HG02642 (cell line): Measurements from ENCODE around the gene TMEM239.
"Not testable (repeated sequence)": the region's sequence is repeated elsewhere in the genome, so short reads cannot be mapped to it uniquely, and the experiment has no call there.

ENCODE experiments used
- ATAC-seq: cut with Tn5 transposase; IDR thresholded peaks from one replicate; pipeline ENCODE4 v1.9.1; 2021; ENCODE audit warnings: mild to moderate bottlenecking; ENCODE audit not compliant: unreplicated experiment, poor library complexity

Gene TMEM239

DNA sequence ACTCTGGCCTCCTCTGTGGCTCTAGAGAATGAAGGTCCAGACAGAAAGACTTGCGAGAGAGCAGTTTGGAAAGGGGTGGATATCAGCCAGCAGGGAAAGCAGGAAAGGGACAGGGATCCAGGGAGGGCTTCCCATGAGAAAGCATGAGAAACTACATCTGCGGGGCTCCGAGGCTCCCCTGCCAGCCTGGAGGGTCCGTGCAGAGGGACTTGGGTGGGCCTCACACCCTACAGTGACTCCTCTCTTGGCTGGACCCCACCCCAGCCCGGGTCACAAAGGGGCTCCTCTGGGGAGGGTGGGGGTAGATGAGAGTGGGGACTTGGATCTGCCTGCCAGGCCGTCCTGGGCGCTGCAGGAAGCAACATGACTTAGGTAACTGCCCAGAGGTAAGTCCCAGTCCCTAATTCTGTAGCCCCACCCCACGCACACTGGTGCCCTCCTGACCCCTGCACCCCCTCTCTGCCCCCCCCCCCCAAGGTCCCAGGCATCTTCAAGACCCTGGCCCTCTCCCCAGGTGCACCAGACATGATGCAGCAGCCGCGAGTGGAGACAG lies at the start of gene TMEM239:
Gene TMEM239, plus strand, starts transcription at position 335 of the 553 bp plus-strand sequence. Its CDS starts 191 bp downstream, at position 526.
- no peak for ATAC-seq

GRCh38 chr20:2767768-2768631 lies 48.2 kb upstream of the TMEM239 start:
- no peak for ATAC-seq

GRCh38 chr20:2768632-2769015 lies 47.5 kb upstream of the TMEM239 start:
- ATAC-seq = no peak

GRCh38 chr20:2770091-2770490 lies 46.1 kb upstream of the TMEM239 start:
- not testable (repeated sequence) for ATAC-seq

DNA sequence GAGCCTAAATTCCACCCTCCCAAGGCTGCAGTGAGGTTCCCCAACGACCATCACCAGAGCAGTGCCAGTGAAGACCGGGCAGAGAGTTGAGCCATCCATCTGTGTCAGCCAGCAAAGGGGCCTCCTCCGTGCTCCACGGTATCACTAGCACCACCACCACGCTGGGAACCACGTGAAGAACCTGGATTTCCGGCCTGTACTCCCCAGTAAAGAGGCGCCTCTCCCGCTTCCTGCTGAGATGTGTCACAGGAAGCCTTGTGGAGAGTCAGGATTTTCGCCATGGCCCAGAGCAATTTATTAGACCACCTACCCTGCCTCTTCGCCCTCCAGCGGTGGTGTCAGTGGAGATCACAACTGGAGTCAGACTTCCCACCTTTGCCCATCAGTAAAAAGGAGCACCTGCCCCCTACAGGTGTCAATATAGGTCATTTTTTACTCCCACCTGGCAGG lies 44.5 kb upstream of the TMEM239 start:
- ATAC-seq = no peak

DNA sequence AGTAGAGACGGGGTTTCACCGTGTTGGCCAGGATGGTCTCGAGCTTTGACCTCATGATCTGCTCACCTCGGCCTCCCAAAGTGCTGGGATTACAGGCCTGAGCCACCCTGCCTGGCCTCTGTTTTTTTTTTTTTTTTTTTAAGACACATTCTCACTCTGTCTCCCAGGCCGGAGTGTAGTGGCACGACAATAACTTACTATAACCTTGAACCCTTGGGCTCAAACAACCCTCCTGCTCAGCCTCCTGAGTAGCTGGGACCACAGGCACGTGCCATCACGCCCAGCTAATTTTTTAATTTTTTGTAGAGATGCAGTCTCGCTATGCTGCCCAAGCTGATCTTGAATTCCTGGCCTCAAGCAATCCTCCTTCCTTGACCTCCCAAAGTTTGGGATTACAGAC lies 42.4 kb upstream of the TMEM239 start:
- no peak for ATAC-seq

DNA sequence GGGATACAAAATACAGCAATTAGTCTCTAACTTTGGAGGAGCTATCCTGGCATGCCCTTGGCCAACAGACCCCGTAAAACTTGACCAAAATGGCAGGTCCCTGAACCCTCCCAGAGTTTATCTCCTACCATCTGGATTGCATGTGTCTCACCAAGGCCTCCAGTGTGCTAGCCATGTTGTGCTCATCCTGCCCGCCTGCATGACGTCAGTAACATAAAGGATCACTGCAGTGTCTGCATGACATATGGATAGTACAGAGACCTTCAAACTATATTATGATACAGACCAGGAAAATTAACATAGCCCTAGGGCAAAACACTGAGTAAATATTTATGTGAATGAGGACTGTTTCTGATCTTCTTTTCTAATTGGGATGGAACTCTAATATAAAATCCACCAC lies 41.0 kb upstream of the TMEM239 start:
- no peak for ATAC-seq

- ATAC-seq = no peak
Measured at GRCh38 chr20:2778602-2779321, 37.4 kb upstream of the TMEM239 start.

DNA sequence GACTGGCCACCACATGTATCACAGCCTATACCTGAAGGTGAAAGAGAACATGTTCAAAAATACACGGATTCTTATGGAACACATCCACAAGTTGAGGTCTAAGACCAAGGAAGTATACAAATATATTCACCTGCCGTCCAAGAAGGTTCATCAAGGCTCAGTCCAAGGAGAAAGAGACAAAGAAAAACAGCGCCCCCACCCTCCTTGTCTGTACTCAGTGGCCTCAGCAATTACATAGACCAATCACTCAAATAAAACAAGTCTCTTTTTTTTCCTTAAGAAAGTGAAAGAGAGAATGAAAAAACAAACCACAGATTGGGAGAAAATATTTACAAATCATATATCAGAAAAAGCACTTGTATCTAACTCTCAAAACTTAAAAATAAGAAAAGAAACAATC lies 35.2 kb upstream of the TMEM239 start:
- no peak for ATAC-seq

- ATAC-seq = no peak
Measured at GRCh38 chr20:2783908-2784566, 32.1 kb upstream of the TMEM239 start.

DNA sequence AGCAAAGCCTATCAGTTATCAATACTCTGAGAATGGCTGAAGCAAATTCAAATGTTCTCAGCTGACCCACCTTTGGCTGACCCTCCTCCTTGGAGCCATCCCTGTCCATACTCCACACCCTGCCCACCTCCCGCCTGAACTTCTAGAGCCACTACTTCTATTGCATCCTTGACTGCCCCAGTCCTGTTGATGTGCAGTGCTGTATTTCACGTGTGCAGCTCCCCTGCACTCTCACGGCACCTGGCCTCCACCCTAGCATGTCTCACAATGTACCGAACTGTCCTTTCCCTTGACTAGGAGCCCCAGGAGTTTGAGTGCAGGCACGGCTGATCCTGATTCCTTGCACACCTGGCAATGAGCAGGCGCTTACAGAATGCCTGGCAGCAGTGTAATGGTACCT lies 22.7 kb upstream of the TMEM239 start:
- no peak for ATAC-seq

- no peak for ATAC-seq
Measured at GRCh38 chr20:2794202-2794748, 21.9 kb upstream of the TMEM239 start.

DNA sequence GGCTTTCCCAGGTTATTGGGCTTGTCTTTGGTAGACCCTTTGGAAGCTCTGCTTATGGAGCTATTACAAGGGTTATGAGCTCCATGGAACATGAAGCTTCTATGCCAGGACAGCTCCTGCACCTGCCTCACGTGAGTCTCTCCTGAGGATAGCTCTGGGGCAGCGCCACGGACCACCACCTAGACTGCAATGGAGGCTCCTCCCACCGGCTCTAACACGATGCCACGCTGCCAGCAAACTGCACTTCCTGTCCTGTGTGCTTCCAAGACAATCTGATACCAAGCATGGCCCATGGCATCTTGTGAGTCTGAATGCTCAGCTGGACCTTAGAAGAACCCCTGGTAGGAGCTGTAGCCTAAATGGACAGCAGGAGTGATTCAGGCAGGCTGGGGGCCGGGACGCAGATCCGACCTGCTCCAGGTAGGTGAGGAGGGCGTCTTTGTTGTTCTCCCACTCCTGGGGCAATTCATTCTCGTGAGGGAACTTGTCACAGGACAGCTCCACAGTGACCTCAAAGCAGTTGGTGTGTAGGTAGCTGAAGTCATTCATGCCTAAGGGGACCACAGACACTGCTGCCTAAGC lies 21.2 kb upstream of the TMEM239 start:
- ATAC-seq = no peak

GRCh38 chr20:2795451-2795850 lies 20.7 kb upstream of the TMEM239 start:
- no peak for ATAC-seq

- no peak for ATAC-seq
Measured at GRCh38 chr20:2796011-2796660, 20.0 kb upstream of the TMEM239 start.

- ATAC-seq = no peak
Measured at GRCh38 chr20:2797136-2797983, 18.8 kb upstream of the TMEM239 start.

DNA sequence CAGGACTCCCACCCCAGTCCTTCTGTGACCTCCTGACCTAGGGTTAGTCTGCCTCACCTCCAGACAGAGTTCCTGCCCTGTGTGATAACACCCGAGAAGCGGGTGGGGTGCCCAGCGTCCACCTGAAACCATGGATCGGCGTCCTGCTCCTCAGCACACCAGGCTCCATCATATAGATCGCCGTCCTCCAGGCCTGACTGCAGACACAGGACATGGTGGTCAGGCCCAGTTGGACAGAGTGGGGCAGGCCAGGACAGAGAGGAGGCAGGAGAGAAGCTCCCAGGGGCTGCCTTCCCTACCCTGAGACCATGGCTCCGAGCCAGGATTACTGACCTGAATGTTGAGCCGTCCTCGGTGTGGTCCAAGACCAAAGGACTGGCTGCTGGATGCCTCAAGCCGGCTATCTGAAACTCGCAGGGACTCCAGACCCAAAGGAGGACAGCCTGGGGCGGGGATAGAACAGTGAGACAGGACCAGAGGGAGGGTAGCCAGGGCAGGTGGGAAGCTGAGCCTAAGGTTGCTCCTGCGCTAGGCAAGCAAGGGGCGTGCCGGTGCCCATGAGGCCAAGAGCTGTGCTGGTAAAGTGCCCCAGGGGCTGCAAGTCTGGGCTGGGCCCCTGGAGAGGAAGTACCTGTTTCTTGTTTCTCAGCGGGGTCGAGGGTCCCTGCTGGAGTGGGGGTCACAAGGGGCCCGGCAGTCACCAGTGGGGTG lies 17.9 kb upstream of the TMEM239 start:
- ATAC-seq = no peak

- ATAC-seq = no peak
Measured at GRCh38 chr20:2798814-2799213, 17.4 kb upstream of the TMEM239 start.
